IPS DF 19.7 (cell line): ENCODE measurements around the gene ONECUT2.

Experiments used
- DNase-seq: peaks from one replicate; pipeline ENCODE4 v3.0.0-alpha.2; 2013; ENCODE audit warnings: low read depth, low spot score

Gene ONECUT2

GRCh38 chr18:57523171-57523956 lies 88.2 kb downstream of the ONECUT2 start:
- DNase-seq: no peak

DNA sequence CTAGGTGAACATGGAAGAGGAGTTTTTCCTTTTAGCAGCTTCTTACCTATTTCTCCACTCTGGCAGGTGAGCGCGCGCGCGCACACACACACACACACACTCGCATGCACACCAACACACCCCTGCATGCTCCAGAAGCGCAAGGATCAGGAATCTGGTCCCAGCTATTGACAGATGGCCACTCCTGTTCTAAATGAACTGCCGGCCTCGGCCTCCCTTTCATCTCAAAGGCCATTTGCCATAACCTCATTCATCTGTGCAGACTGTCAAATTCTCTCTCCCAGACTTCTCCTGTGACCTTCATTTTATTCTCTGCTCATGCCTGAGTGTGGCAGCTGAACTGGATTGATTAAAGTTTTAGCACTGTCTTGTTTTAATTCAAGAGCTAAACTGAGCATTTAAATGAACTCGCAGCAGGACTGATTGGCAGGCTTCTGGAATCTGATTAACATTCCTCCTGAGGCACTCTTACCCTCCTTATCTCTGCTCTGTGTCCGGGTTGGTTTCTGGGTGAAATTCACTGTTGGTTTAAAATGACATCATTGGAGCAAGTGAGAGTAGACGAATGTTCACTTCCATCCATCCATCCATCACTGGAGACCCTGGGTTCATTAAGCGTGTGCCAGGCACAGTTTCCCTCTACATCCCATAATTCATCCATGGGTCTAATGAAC lies 92.5 kb downstream of the ONECUT2 start:
- no peak for DNase-seq

GRCh38 chr18:57529151-57529550 lies 94.0 kb downstream of the ONECUT2 start:
- DNase-seq: no peak

- DNase-seq: peak; percentile 52
Measured at GRCh38 chr18:57533006-57533867, 98.1 kb downstream of the ONECUT2 start.

DNA sequence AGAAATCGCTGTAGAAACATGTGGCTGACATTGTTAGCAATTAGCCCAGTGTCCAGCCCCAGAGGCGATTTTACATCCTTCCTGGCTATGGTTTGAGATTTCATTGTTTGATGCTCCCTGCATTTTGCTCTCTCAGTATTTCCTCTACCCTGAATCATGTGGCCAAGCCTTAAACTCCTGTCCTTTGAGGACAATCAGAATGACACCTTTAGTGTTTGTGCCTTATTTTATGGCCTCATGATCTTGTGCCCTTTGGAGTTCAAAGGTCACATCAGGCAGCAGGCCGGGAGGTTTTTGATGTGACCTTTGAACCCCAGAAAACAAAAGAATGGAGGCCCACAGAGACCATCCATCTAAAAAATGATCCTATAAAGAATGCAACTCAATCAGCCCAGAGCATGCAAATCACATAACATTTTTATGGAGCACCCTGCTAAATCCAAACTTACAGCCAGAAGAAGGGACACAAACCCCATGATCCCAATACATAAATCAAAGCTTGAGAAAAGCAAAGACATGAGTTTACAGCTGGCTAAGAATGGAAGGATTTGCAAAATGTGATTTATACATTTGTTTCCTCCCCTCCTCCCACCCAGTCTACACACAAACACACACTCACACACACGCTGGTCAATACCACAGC lies 98.8 kb downstream of the ONECUT2 start:
- no peak for DNase-seq

GRCh38 chr18:57534511-57534909 lies 99.3 kb downstream of the ONECUT2 start:
- no peak for DNase-seq

- no peak for DNase-seq
Measured at GRCh38 chr18:57538614-57539013, 103.4 kb downstream of the ONECUT2 start.

GRCh38 chr18:57539702-57540101 lies 104.5 kb downstream of the ONECUT2 start:
- no peak for DNase-seq
